ENCODE data around the gene RNF166. TPM values are rescaled to one million over a fixed set of nuclear protein-coding genes. Genes with fewer than 3 reads are reported as not detected.
"Not testable (repeated sequence)": the region's sequence is repeated elsewhere in the genome, so short reads cannot be mapped to it uniquely, and the experiment has no call there.

RNF166 gene
- total RNA-seq, 4 donors from 2014 or later, result 19.5 to 27.8 (median 22.3) TPM

GRCh38 chr16:88671806-88672205 lies 34.4 kb downstream of the RNF166 start:
- TF ChIP-seq POLR2AphosphoS5 (IDR thresholded peaks at IDR 0.05) (no peak), EP300 (IDR thresholded peaks at IDR 0.05) (no peak), CTCF (IDR thresholded peaks at IDR 0.05) (no peak), POLR2A (IDR thresholded peaks at IDR 0.05) (no peak)
- no peaks in the 10 kb centered on the region for H3K27me3 ChIP-seq
- no peak overlapping the region for H3K4me3 ChIP-seq
- no peaks in the 10 kb centered on the region for H3K4me1 ChIP-seq
- WGBS, 2 donors (ENCODE audit: low coverage in 1 of 2), result 100% methylated on average over 2 of the region's 23 CpGs; no CpG with 5 or more reads in 1 of the 2 donors
- ATAC-seq, result no peak
- H3K9me3 ChIP-seq, result no peaks in the 10 kb centered on the region
- H3K27ac ChIP-seq, result no peak overlapping the region
- H3K36me3 ChIP-seq, result peaks cover 0 to 22% of the 10 kb centered on the region in 2 donors

DNA sequence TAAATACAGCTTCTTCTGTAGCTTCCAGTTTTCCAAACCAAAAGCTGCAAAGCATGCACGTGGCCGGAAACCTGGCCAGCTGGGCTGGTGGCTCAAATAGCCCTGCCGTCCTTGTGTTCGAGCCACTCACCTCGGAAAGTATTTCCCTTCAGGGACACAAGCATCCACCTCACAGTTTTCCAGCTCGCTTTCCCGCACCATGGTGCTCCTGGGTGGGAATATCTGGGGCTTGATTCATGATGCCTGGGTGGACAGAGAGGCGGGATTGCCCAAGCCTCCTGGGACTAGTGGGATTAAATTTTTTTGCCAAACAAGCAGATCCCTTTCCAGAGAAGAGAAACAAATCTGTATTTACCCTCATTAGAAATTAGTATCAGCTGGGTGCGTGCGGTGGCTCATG lies 36.2 kb downstream of the RNF166 start:
- no peak for ATAC-seq
- TF ChIP-seq EP300 (IDR thresholded peaks at IDR 0.05) (no peak), CTCF (IDR thresholded peaks at IDR 0.05) (no peak), POLR2AphosphoS5 (IDR thresholded peaks at IDR 0.05) (no peak)

GRCh38 chr16:88669493-88669892 lies 36.7 kb downstream of the RNF166 start:
- not testable (repeated sequence) for H3K4me1 ChIP-seq, H3K9me3 ChIP-seq, H3K27me3 ChIP-seq, ATAC-seq, H3K27ac ChIP-seq, H3K4me3 ChIP-seq
- peaks cover 0 to 22% of the 10 kb centered on the region in 2 donors for H3K36me3 ChIP-seq
- 74 to 93% methylated on average over 2 to 8 of the region's 8 CpGs for WGBS, 2 donors (ENCODE audit: low coverage in 1 of 2)

More for the DNA sequence above, 36.2 kb downstream of the RNF166 start:
- H3K27ac ChIP-seq, result no peak overlapping the region
- H3K9me3 ChIP-seq, result no peaks in the 10 kb centered on the region
- H3K36me3 ChIP-seq, result peaks cover 0 to 22% of the 10 kb centered on the region in 2 donors
- WGBS, 2 donors (ENCODE audit: low coverage in 1 of 2), result 60 to 76% methylated on average over 3 to 10 of the region's 10 CpGs
- H3K27me3 ChIP-seq, result no peaks in the 10 kb centered on the region
- H3K4me3 ChIP-seq, result no peak overlapping the region
- H3K4me1 ChIP-seq, result no peaks in the 10 kb centered on the region

DNA sequence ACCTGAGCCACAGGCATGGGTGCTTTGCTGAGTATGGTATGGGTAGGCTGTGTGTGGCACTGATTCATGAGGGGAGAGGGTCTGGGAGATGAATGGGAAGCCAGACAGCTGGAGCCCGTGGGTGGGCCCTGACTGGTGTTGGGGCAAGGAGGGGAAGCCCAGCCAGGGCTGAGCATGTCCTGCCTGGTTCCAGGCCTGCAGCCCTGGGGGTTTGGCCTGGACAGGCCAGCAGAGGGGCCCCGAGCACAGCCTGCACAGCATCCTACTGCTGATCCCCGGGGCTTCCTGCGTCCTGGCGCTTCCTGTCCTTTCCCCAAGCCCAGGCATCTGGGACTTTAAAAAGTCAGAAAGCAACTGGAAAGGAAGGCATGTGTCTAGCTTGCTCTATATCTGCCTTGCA lies 38.7 kb downstream of the RNF166 start:
- Histone ChIP-seq H3K4me3 (no peak overlapping the region), H3K36me3 (peaks cover 0 to 10% of the 10 kb centered on the region in 2 donors), H3K27me3 (no peaks in the 10 kb centered on the region), H3K9me3 (no peaks in the 10 kb centered on the region), H3K27ac (no peak overlapping the region), H3K4me1 (peaks cover 0 to 15% (median 5%) of the 10 kb centered on the region in 3 donors)
- TF ChIP-seq POLR2A (IDR thresholded peaks at IDR 0.05) (no peak), POLR2AphosphoS5 (IDR thresholded peaks at IDR 0.05) (no peak), CTCF (IDR thresholded peaks at IDR 0.05) (no peak), EP300 (IDR thresholded peaks at IDR 0.05) (no peak)
- ATAC-seq, result no peak
- WGBS, 2 donors (ENCODE audit: low coverage in 1 of 2), result 0% methylated on average over 1 of the region's 5 CpGs; no CpG with 5 or more reads in 1 of the 2 donors

DNA sequence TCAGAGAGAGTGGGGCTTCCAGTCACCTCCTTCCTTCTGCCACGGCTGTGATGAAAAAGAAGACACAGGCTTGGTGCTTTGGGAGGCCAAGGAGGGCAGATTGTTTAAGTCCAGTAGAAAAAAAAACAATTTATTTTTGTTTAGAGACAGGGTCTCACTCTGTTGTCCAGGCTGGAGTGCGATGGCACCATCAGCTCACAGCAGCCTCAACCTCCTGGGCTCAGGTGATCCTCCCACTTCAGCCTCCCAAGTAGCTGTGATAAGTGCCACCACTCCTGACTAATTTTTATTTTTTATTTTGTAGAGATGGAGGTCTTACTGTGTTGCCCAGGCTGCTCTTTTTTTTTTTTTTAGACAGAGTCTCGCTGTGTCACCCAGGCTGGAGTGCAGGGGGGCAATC lies 40.6 kb downstream of the RNF166 start:
- no peak overlapping the region for H3K27ac ChIP-seq
- 81 to 93% methylated on average over 2 to 3 of the region's 3 CpGs for WGBS, 2 donors (ENCODE audit: low coverage in 1 of 2)
- H3K27me3 ChIP-seq, result no peaks in the 10 kb centered on the region
- no peak overlapping the region for H3K4me3 ChIP-seq
- H3K4me1 ChIP-seq, result peaks cover 0 to 30% (median 11%) of the 10 kb centered on the region in 3 donors
- no peaks in the 10 kb centered on the region for H3K9me3 ChIP-seq
- no peak for ATAC-seq
- H3K36me3 ChIP-seq, result peaks cover 0 to 4% of the 10 kb centered on the region in 2 donors
- no peak for TF ChIP-seq CTCF (IDR thresholded peaks at IDR 0.05)
- no peak for TF ChIP-seq EP300 (IDR thresholded peaks at IDR 0.05)
- TF ChIP-seq POLR2A (IDR thresholded peaks at IDR 0.05), result no peak
- no peak for TF ChIP-seq POLR2AphosphoS5 (IDR thresholded peaks at IDR 0.05)
